IMR-90 (cell line): ENCODE data around the gene ARMC9.

Experiments
- CHD1 ChIP-seq: IDR thresholded peaks from 2 replicates; pipeline ENCODE4 v1.6.1; 2012; ENCODE audit warnings: low read depth, low read length, improper control_type of control experiment
- TF ChIP-seq, protein P1 (sequence below): conservative IDR thresholded peaks from 2 replicates; pipeline ENCODE4 v1.5.1; 2012; ENCODE audit warnings: mild to moderate bottlenecking, low read depth, low read length, improper control_type of control experiment

DNA sequence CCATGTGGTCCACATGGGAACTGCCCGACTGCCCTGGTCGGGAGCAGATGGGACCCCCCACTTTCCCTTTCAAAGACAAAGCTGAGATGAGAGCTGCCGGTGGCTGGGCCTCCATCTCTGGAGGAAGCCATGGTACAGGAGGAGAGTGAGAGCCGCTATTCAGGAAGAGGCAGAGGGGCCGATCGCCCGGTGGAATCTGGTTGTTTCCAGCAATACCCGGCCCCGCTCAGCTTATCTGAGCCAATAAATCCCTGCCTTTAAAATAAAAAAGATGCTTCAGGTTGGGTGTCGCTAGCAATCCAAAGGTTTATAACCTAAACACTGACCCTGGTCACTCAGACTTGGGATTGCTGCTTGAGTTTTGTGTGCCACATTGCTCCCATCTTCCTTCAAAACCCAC is 181.9 kb downstream of the ARMC9 start:
- TF ChIP-seq, protein P1, sequence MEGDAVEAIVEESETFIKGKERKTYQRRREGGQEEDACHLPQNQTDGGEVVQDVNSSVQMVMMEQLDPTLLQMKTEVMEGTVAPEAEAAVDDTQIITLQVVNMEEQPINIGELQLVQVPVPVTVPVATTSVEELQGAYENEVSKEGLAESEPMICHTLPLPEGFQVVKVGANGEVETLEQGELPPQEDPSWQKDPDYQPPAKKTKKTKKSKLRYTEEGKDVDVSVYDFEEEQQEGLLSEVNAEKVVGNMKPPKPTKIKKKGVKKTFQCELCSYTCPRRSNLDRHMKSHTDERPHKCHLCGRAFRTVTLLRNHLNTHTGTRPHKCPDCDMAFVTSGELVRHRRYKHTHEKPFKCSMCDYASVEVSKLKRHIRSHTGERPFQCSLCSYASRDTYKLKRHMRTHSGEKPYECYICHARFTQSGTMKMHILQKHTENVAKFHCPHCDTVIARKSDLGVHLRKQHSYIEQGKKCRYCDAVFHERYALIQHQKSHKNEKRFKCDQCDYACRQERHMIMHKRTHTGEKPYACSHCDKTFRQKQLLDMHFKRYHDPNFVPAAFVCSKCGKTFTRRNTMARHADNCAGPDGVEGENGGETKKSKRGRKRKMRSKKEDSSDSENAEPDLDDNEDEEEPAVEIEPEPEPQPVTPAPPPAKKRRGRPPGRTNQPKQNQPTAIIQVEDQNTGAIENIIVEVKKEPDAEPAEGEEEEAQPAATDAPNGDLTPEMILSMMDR, result no peak
- no peak for TF ChIP-seq CHD1
